Activated T-helper 9 cell treated with anti-CD3 and anti-CD28 coated beads, Interleukin-2, amount 50 U/mL, for 16 hours (primary cell): ENCODE data around the gene MGMT.

ENCODE experiments used
- DNase-seq: peaks from one replicate; pipeline ENCODE4 v3.0.0-alpha.2; 2020; ENCODE audit warnings: low read depth

Gene MGMT

GRCh38 chr10:129710510-129710847, 243.4 kb downstream of the MGMT start:
- no peak for DNase-seq

- DNase-seq, result no peak
These were observed 244.2 kb downstream of the MGMT start for GRCh38 chr10:129711291-129711690.

- no peak for DNase-seq
These were observed 245.0 kb downstream of the MGMT start for GRCh38 chr10:129712000-129712399.

- DNase-seq, result no peak
These were observed 246.7 kb downstream of the MGMT start for GRCh38 chr10:129713659-129714265.

- DNase-seq, result no peak
These were observed 248.8 kb downstream of the MGMT start for GRCh38 chr10:129715805-129716204.

- no peak for DNase-seq
These were observed 249.2 kb downstream of the MGMT start for GRCh38 chr10:129716211-129716681.

- DNase-seq, result no peak
These were observed 249.8 kb downstream of the MGMT start for GRCh38 chr10:129716881-129717280.

GRCh38 chr10:129717816-129718547, 250.9 kb downstream of the MGMT start:
- DNase-seq, result no peak

GRCh38 chr10:129718548-129719414, 251.7 kb downstream of the MGMT start:
- no peak for DNase-seq

GRCh38 chr10:129719415-129719739, 252.3 kb downstream of the MGMT start:
- no peak for DNase-seq

GRCh38 chr10:129719889-129720590, 253.0 kb downstream of the MGMT start:
- DNase-seq, result no peak

- DNase-seq, result no peak
These were observed 258.0 kb downstream of the MGMT start for GRCh38 chr10:129725011-129725410.

- no peak for DNase-seq
These were observed 258.4 kb downstream of the MGMT start for GRCh38 chr10:129725482-129725881.

GRCh38 chr10:129725890-129726631, 259.0 kb downstream of the MGMT start:
- no peak for DNase-seq

GRCh38 chr10:129727071-129727470, 260.0 kb downstream of the MGMT start:
- no peak for DNase-seq

GRCh38 chr10:129727495-129727894, 260.5 kb downstream of the MGMT start:
- no peak for DNase-seq

GRCh38 chr10:129728246-129728820, 261.3 kb downstream of the MGMT start:
- no peak for DNase-seq

- DNase-seq, result no peak
These were observed 262.1 kb downstream of the MGMT start for GRCh38 chr10:129728905-129729795.

GRCh38 chr10:129730272-129730992, 263.4 kb downstream of the MGMT start:
- DNase-seq, result no peak

- no peak for DNase-seq
These were observed 263.9 kb downstream of the MGMT start for GRCh38 chr10:129730993-129731325.
